Liver (tissue), 9 donors: Measurements from ENCODE around the gene LRRC27. TPM values are rescaled to one million over a fixed set of nuclear protein-coding genes. Genes with fewer than 3 reads are reported as not detected.

Source experiments
- DNase-seq: peaks from one replicate; pipeline ENCODE4 v3.0.0-alpha.2; 2017; ENCODE audit warnings: low spot score
- H3K27ac ChIP-seq, 2 donors: one replicate each; pipeline ENCODE4 v1.7.0; 2013; ENCODE audit warnings: inconsistent platforms in 2 of 2, low read length in 2 of 2, control low read depth in 1 of 2, low read depth in 1 of 2, mild to moderate bottlenecking in 1 of 2
- H3K27me3 ChIP-seq, 4 donors: one replicate each; pipeline versions ENCODE4 v1.6.1 to v1.7.0; 2013; ENCODE audit warnings: low read length in 3 of 4, inconsistent platforms in 1 of 4, mild to moderate bottlenecking in 1 of 4, moderate library complexity in 1 of 4; ENCODE audit not compliant: control insufficient read depth in 4 of 4, insufficient read depth in 4 of 4
- H3K36me3 ChIP-seq, 4 donors: one replicate each; pipeline versions ENCODE4 v1.6.1 to v1.7.0; 2013; ENCODE audit warnings: low read length in 3 of 4, mild to moderate bottlenecking in 3 of 4, low read depth in 1 of 4, moderate library complexity in 1 of 4; ENCODE audit not compliant: control insufficient read depth in 4 of 4, insufficient read depth in 3 of 4
- H3K4me1 ChIP-seq, 4 donors: one replicate each; pipeline versions ENCODE4 v1.6.1 to v1.7.0; 2013; ENCODE audit warnings: low read length in 3 of 4, mild to moderate bottlenecking in 3 of 4, moderate library complexity in 1 of 4; ENCODE audit not compliant: control insufficient read depth in 4 of 4, insufficient read depth in 4 of 4
- H3K4me3 ChIP-seq, 3 donors: one replicate each; pipeline versions ENCODE4 v1.6.1 to v1.7.0; 2013; ENCODE audit warnings: low read length in 3 of 3, control low read depth in 1 of 3, low read depth in 1 of 3, mild to moderate bottlenecking in 1 of 3
- H3K9ac ChIP-seq, 2 donors: one replicate each; pipeline ENCODE4 v1.7.0; 2013; ENCODE audit warnings: low read length in 2 of 2, mild to moderate bottlenecking in 2 of 2, moderate library complexity in 2 of 2, control low read depth in 1 of 2, low read depth in 1 of 2
- H3K9me3 ChIP-seq, 4 donors: one replicate each; pipeline versions ENCODE4 v1.6.1 to v1.7.0; 2013; ENCODE audit warnings: low read length in 3 of 4; ENCODE audit not compliant: control insufficient read depth in 4 of 4
- EGR1 ChIP-seq, 2 donors: IDR thresholded peaks; 2 replicates each; pipeline ENCODE4 v1.6.1; 2016 to 2018; ENCODE audit warnings: antibody characterized with exemption in 2 of 2, low read depth in 2 of 2
- GABPA ChIP-seq, 2 donors: IDR thresholded peaks in 1 of 2; conservative IDR thresholded peaks in 1 of 2; 2 replicates each; pipeline ENCODE4 v1.6.1; 2016; ENCODE audit warnings: antibody characterized with exemption in 2 of 2, mild to moderate bottlenecking in 1 of 2, moderate library complexity in 1 of 2
- HNF4A ChIP-seq, 2 donors: conservative IDR thresholded peaks; 2 replicates each; pipeline ENCODE4 v1.6.1; 2016; ENCODE audit warnings: antibody characterized with exemption in 2 of 2, mild to moderate bottlenecking in 2 of 2
- HNF4G ChIP-seq: IDR thresholded peaks from 2 replicates; pipeline ENCODE4 v1.6.1; 2016; ENCODE audit warnings: antibody characterized with exemption
- JUND ChIP-seq, 2 donors: IDR thresholded peaks; 2 replicates each; pipeline ENCODE4 v1.6.1; 2016; ENCODE audit warnings: antibody characterized with exemption in 2 of 2
- NR2F2 ChIP-seq: IDR thresholded peaks from 2 replicates; pipeline ENCODE4 v1.6.1; 2016; ENCODE audit warnings: antibody characterized with exemption
- RAD21 ChIP-seq, 2 donors: IDR thresholded peaks; 2 replicates each; pipeline ENCODE4 v1.6.1; 2016; ENCODE audit warnings: antibody characterized with exemption in 2 of 2, mild to moderate bottlenecking in 2 of 2
- RXRA ChIP-seq, 2 donors: IDR thresholded peaks; 2 replicates each; pipeline ENCODE4 v1.6.1; 2017 to 2018; ENCODE audit warnings: antibody characterized with exemption in 2 of 2, mild to moderate bottlenecking in 1 of 2
- SP1 ChIP-seq: IDR thresholded peaks from 2 replicates; pipeline ENCODE4 v1.6.1; 2018; ENCODE audit warnings: antibody characterized with exemption, mild to moderate bottlenecking
- TAF1 ChIP-seq: conservative IDR thresholded peaks from 2 replicates; pipeline ENCODE4 v1.6.1; 2016; ENCODE audit warnings: antibody characterized with exemption, mild to moderate bottlenecking
- WGBS: extraction: QIAGEN DNeasy Blood & Tissue Kit; methylation state at CpG from one replicate; pipeline ENCODE4 v1.1.7; 2013; 5-methylcytosine and 5-hydroxymethylcytosine counted together
- polyA plus RNA-seq, 2 donors: library from polyadenylated mRNA; stranded (reverse) in 1 of 2; unstranded in 1 of 2; fragments of 200-250 nt in 1 of 2; fragments of >200 nt in 1 of 2; fragmentation: Nextera tagmentation in 1 of 2; extraction: Ambion mirVana in 1 of 2; gene quantifications; one replicate each; pipeline versions ENCODE4 v1.2.1 to v1.2.3, GENCODE V29; 2013 to 2015
- total RNA-seq, 2 donors: library from RNA; depleted of rRNA; stranded (reverse); fragments of >200 nt; gene quantifications; one replicate each; pipeline ENCODE4 v1.2.3, GENCODE V29; 2014
- TF ChIP-seq, protein P1 (sequence below): IDR thresholded peaks from 2 replicates; pipeline ENCODE4 v1.6.1; 2016; ENCODE audit warnings: antibody characterized with exemption
- TF ChIP-seq, protein P2 (sequence below): IDR thresholded peaks from 2 replicates; pipeline ENCODE4 v1.6.1; 2016; ENCODE audit warnings: antibody characterized with exemption
- TF ChIP-seq, protein P3 (sequence below): IDR thresholded peaks from 2 replicates; pipeline ENCODE4 v1.6.1; 2016; ENCODE audit warnings: antibody characterized with exemption
- TF ChIP-seq, protein P4 (sequence below): fragments of 150-350 bp; IDR thresholded peaks from 2 replicates; pipeline ENCODE4 v1.5.1; 2017; ENCODE audit warnings: improper control_type of control experiment, low read depth, low read length; ENCODE audit not compliant: missing input control
- donor health status: healthy.
- donor health status: healthy.
- donor health status: healthy.
- donor health status: healthy.
- donor health status: healthy.

The LRRC27 gene
- total and polyA plus RNA-seq, 4 donors, result 1.8 to 2.8 (median 2.6) TPM

DNA sequence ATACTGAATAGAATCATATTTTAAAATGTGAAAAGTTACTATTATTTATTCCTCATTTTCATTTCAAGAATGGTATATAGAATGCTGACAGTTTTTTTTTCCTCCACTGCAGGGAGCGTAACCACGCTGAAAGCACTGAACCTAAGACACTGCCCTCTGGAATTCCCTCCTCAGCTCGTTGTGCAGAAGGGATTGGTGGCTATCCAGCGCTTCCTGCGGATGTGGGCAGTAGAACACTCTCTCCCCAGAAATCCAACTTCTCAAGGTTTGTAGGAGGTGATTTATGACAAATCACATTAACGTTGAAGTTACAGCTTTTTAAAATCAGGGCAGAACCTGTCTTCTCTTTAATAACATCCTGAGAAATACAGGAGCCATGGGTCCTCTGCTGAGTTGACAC lies 12.4 kb downstream of the LRRC27 start:
- peaks cover 0 to 6% (median 2%) of the 10 kb centered on the region in 4 donors for H3K36me3 ChIP-seq
- 94% methylated on average over 6 of the region's 6 CpGs for WGBS
- DNase-seq, result no peak

DNA sequence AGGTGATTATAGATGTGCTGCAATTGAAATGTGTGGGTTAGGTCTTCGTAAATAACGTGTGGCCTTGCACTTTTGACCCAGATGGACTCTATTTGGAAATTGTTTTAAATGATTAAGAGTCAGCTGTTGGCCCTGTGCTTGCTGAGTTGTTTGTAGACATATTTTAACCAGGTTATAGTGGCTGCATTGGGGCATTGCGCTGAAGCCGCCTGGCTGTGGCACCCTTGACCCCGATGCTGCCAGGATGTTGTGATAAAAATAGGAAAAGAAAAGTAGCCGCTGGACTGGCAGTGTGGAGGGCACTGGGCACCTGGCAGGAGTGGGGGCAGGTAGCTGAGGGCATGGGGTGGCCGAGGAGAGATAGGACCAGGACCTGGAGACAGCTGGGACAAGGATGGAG lies 13.4 kb downstream of the LRRC27 start:
- H3K27me3 ChIP-seq, result no peaks in the 10 kb centered on the region
- H3K4me3 ChIP-seq, result no peak overlapping the region
- no peak for TF ChIP-seq GABPA (IDR thresholded peaks at IDR 0.05 in 1 of 2, conservative IDR thresholded peaks at IDR 0.05 in 1 of 2)
- peak; percentile 61 to 74 for TF ChIP-seq HNF4A (conservative IDR thresholded peaks at IDR 0.05)
- TF ChIP-seq SP1, result peak; percentile 56
- TF ChIP-seq JUND (IDR thresholded peaks at IDR 0.05), result no peak
- TF ChIP-seq RXRA (IDR thresholded peaks at IDR 0.05), result peak; percentile 55 to 77
- no peak for TF ChIP-seq HNF4G
- TF ChIP-seq TAF1, result no peak
- peak in 1 of 2 donors; percentile 29 for TF ChIP-seq RAD21 (IDR thresholded peaks at IDR 0.05)
- TF ChIP-seq, protein P1, sequence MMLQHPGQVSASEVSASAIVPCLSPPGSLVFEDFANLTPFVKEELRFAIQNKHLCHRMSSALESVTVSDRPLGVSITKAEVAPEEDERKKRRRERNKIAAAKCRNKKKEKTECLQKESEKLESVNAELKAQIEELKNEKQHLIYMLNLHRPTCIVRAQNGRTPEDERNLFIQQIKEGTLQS, result no peak
- H3K4me1 ChIP-seq, result peaks cover 0 to 9% (median 7%) of the 10 kb centered on the region in 4 donors
- no peaks in the 10 kb centered on the region for H3K9me3 ChIP-seq
- H3K27ac ChIP-seq, result peak overlapping the region; percentile 4 to 48
- 45% methylated on average over 7 of the region's 7 CpGs for WGBS
- peaks cover 0 to 4% (median 2%) of the 10 kb centered on the region in 4 donors for H3K36me3 ChIP-seq
- H3K9ac ChIP-seq, result no peak overlapping the region
- DNase-seq, result no peak

More for the DNA sequence above, 12.4 kb downstream of the LRRC27 start:
- Histone ChIP-seq H3K4me3 (no peak overlapping the region), H3K27me3 (no peaks in the 10 kb centered on the region), H3K4me1 (peaks cover 0 to 9% (median 7%) of the 10 kb centered on the region in 4 donors), H3K9me3 (no peaks in the 10 kb centered on the region), H3K27ac (no peak overlapping the region), H3K9ac (no peak overlapping the region)
- TF ChIP-seq, protein P2, sequence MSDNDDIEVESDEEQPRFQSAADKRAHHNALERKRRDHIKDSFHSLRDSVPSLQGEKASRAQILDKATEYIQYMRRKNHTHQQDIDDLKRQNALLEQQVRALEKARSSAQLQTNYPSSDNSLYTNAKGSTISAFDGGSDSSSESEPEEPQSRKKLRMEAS, result no peak
- TF ChIP-seq, protein P3, sequence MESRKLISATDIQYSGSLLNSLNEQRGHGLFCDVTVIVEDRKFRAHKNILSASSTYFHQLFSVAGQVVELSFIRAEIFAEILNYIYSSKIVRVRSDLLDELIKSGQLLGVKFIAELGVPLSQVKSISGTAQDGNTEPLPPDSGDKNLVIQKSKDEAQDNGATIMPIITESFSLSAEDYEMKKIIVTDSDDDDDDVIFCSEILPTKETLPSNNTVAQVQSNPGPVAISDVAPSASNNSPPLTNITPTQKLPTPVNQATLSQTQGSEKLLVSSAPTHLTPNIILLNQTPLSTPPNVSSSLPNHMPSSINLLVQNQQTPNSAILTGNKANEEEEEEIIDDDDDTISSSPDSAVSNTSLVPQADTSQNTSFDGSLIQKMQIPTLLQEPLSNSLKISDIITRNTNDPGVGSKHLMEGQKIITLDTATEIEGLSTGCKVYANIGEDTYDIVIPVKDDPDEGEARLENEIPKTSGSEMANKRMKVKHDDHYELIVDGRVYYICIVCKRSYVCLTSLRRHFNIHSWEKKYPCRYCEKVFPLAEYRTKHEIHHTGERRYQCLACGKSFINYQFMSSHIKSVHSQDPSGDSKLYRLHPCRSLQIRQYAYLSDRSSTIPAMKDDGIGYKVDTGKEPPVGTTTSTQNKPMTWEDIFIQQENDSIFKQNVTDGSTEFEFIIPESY, result no peak
- TF ChIP-seq NR2F2, result no peak
- TF ChIP-seq SP1, result no peak
- TF ChIP-seq, protein P1, result no peak
- TF ChIP-seq TAF1, result no peak
- TF ChIP-seq EGR1 (IDR thresholded peaks at IDR 0.05; ENCODE audit: low read depth in 2 of 2), result no peak
- no peak for TF ChIP-seq RXRA (IDR thresholded peaks at IDR 0.05)
- no peak for TF ChIP-seq JUND (IDR thresholded peaks at IDR 0.05)

DNA sequence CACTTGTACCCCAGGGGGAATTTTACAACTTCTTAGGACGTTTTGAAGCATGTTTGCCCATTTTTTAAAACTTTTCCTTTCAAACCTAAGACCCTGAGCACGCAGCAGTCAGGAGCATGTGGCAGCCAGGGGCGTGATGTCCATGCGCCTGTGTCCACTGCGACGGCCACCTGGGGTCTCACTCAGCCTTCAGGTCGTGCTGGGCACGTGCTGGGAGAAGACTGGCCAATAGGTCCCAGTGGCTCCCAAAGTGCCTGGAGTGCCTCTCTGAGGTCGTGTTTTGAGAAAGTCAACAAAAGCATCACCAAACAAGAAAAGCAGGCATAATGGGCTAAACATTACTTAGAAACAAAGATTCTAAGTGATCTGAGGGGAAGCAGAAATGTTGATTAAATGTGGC lies 14.8 kb downstream of the LRRC27 start:
- no peak for TF ChIP-seq JUND (IDR thresholded peaks at IDR 0.05)
- TF ChIP-seq, protein P4, sequence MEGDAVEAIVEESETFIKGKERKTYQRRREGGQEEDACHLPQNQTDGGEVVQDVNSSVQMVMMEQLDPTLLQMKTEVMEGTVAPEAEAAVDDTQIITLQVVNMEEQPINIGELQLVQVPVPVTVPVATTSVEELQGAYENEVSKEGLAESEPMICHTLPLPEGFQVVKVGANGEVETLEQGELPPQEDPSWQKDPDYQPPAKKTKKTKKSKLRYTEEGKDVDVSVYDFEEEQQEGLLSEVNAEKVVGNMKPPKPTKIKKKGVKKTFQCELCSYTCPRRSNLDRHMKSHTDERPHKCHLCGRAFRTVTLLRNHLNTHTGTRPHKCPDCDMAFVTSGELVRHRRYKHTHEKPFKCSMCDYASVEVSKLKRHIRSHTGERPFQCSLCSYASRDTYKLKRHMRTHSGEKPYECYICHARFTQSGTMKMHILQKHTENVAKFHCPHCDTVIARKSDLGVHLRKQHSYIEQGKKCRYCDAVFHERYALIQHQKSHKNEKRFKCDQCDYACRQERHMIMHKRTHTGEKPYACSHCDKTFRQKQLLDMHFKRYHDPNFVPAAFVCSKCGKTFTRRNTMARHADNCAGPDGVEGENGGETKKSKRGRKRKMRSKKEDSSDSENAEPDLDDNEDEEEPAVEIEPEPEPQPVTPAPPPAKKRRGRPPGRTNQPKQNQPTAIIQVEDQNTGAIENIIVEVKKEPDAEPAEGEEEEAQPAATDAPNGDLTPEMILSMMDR, result no peak
- TF ChIP-seq, protein P1, result no peak
- no peak for TF ChIP-seq RXRA (IDR thresholded peaks at IDR 0.05)
- Histone ChIP-seq H3K9me3 (no peaks in the 10 kb centered on the region), H3K27ac (no peak overlapping the region), H3K27me3 (no peaks in the 10 kb centered on the region), H3K9ac (no peak overlapping the region), H3K4me1 (peaks cover 0 to 9% (median 7%) of the 10 kb centered on the region in 4 donors), H3K36me3 (peaks cover 0 to 4% (median 2%) of the 10 kb centered on the region in 4 donors), H3K4me3 (no peak overlapping the region)
- 95% methylated on average over 9 of the region's 9 CpGs for WGBS
- no peak for DNase-seq
